Skeletal muscle tissue (tissue), 4 donors: ENCODE data around the gene GIT1. TPM values are rescaled to one million over a fixed set of nuclear protein-coding genes. Genes with fewer than 3 reads are reported as not detected.

Experiments
- H3K27ac ChIP-seq: one replicate; pipeline ENCODE4 v1.7.0; 2013; ENCODE audit warnings: mild to moderate bottlenecking, low read depth, low read length, inconsistent platforms
- H3K27me3 ChIP-seq, 3 donors: one replicate each; pipeline ENCODE4 v1.7.0; 2013; ENCODE audit warnings: low read length in 3 of 3; ENCODE audit not compliant: control insufficient read depth in 3 of 3, insufficient read depth in 3 of 3
- H3K36me3 ChIP-seq, 3 donors: one replicate each; pipeline ENCODE4 v1.7.0; 2013; ENCODE audit warnings: low read length in 3 of 3; ENCODE audit not compliant: control insufficient read depth in 3 of 3, insufficient read depth in 3 of 3
- H3K4me1 ChIP-seq, 3 donors: one replicate each; pipeline ENCODE4 v1.7.0; 2013; ENCODE audit warnings: low read length in 3 of 3, mild to moderate bottlenecking in 3 of 3; ENCODE audit not compliant: control insufficient read depth in 3 of 3, insufficient read depth in 3 of 3
- H3K4me3 ChIP-seq, 3 donors: one replicate each; pipeline ENCODE4 v1.7.0; 2013; ENCODE audit warnings: low read length in 3 of 3
- H3K9ac ChIP-seq, 3 donors: one replicate each; pipeline ENCODE4 v1.7.0; 2013; ENCODE audit warnings: low read length in 3 of 3, mild to moderate bottlenecking in 3 of 3, moderate library complexity in 2 of 3, low read depth in 1 of 3
- H3K9me3 ChIP-seq, 3 donors: one replicate each; pipeline ENCODE4 v1.7.0; 2013; ENCODE audit warnings: low read length in 3 of 3; ENCODE audit not compliant: control insufficient read depth in 3 of 3
- total RNA-seq: library from RNA; depleted of rRNA; stranded (reverse); fragments of >200 nt; gene quantifications from one replicate; pipeline ENCODE4 v1.2.3, GENCODE V29; 2014
- donor health status: Osteomylitis.

Gene GIT1
- total RNA-seq, 1 donor from 2014 or later, result 11.0 TPM

GRCh38 chr17:29622337-29623282, 33.2 kb upstream of the GIT1 start, which contains the start of gene CORO6:
TSS of gene CORO6 (minus strand) at chr17:29622912. CDS start at chr17:29621421, 1,491 bp downstream.
- Histone ChIP-seq H3K27me3 (no peaks in the 10 kb centered on the region), H3K4me1 (peaks cover 70 to 78% (median 77%) of the 10 kb centered on the region in 3 donors), H3K9me3 (no peaks in the 10 kb centered on the region), H3K4me3 (peak within 1 kb of the TSS; percentile 76 to 90 (median 79)), H3K27ac (peak within 1 kb of the TSS; percentile 97), H3K9ac (peak within 1 kb of the TSS; percentile 91 to 97 (median 94)), H3K36me3 (peaks cover 12 to 29% (median 16%) of the 10 kb centered on the region in 3 donors)

DNA sequence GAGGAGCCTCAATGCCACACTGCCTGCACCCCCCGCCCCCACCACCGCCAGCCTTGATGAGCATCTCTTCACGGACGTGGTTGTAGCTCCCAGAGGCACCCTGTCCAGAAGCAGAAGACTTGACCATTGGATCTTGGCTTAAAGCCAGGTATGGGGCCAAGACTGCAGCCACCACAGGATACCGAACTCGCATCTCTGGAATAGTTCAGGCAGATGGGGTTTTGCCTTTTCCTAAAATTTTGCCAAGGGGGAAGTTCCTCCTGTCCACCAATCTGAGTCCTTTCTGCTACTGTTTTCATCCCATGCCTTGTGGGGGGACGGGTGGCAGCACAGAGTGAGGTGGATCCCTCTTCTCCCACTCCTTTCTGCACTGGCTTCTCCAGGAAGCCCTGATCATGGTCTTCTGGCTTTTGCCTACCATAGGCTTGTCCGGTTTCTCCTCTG, 32.3 kb upstream of the GIT1 start:
- peak overlapping the region; percentile 97 for H3K27ac ChIP-seq
- peaks cover 71 to 80% (median 77%) of the 10 kb centered on the region in 3 donors for H3K4me1 ChIP-seq
- no peaks in the 10 kb centered on the region for H3K9me3 ChIP-seq
- H3K9ac ChIP-seq, result peak overlapping the region; percentile 91 to 97 (median 94)
- H3K4me3 ChIP-seq, result peak overlapping the region; percentile 76 to 90 (median 79)
- H3K36me3 ChIP-seq, result peaks cover 12 to 35% (median 16%) of the 10 kb centered on the region in 3 donors
- H3K27me3 ChIP-seq, result no peaks in the 10 kb centered on the region

- peaks cover 72 to 82% (median 79%) of the 10 kb centered on the region in 3 donors for H3K4me1 ChIP-seq
- H3K27me3 ChIP-seq, result no peaks in the 10 kb centered on the region
- peak overlapping the region; percentile 97 for H3K27ac ChIP-seq
Observed at GRCh38 chr17:29620779-29621500, 31.5 kb upstream of the GIT1 start.

DNA sequence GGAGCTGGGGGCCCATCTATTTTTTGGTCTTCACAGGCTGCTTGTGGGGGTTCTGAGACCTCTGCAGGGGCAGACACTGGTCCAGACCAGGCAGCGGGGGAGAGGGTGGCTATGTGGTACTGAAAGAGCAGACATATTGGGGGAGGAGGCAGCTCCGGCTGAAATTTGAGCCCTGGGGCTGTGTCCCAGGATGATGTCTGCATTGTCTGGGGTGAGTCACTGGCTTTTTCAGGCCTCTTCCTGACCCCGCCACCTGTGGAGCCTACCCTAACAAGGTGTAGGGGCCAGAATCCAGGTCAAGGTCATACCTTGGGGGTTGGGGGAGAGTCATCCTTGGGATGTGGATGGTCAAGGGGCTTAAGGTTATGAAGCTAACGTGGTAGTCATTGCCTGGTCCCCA, 30.8 kb upstream of the GIT1 start:
- H3K27ac ChIP-seq, result peak overlapping the region; percentile 97
- peak overlapping the region; percentile 66 to 97 (median 94) for H3K9ac ChIP-seq
- H3K4me1 ChIP-seq, result peaks cover 79 to 83% (median 83%) of the 10 kb centered on the region in 3 donors
- peaks cover 22 to 43% (median 23%) of the 10 kb centered on the region in 3 donors for H3K36me3 ChIP-seq
- H3K27me3 ChIP-seq, result no peaks in the 10 kb centered on the region
- H3K9me3 ChIP-seq, result no peaks in the 10 kb centered on the region
- H3K4me3 ChIP-seq, result peak overlapping the region; percentile 76 to 90 (median 79)

More at GRCh38 chr17:29620779-29621500, 31.5 kb upstream of the GIT1 start:
- Histone ChIP-seq H3K9me3 (no peaks in the 10 kb centered on the region), H3K4me3 (peak overlapping the region; percentile 76 to 90 (median 79)), H3K36me3 (peaks cover 17 to 39% (median 21%) of the 10 kb centered on the region in 3 donors), H3K9ac (peak overlapping the region; percentile 91 to 97 (median 94))

- Histone ChIP-seq H3K27me3 (no peaks in the 10 kb centered on the region), H3K4me1 (peaks cover 84 to 86% (median 85%) of the 10 kb centered on the region in 3 donors), H3K9me3 (no peaks in the 10 kb centered on the region), H3K4me3 (peak overlapping the region; percentile 76 to 90 (median 79)), H3K9ac (peak overlapping the region; percentile 74 to 97 (median 94)), H3K27ac (peak overlapping the region; percentile 97), H3K36me3 (peaks cover 26 to 43% (median 30%) of the 10 kb centered on the region in 3 donors)
Observed at GRCh38 chr17:29619251-29619650, 29.8 kb upstream of the GIT1 start.

DNA sequence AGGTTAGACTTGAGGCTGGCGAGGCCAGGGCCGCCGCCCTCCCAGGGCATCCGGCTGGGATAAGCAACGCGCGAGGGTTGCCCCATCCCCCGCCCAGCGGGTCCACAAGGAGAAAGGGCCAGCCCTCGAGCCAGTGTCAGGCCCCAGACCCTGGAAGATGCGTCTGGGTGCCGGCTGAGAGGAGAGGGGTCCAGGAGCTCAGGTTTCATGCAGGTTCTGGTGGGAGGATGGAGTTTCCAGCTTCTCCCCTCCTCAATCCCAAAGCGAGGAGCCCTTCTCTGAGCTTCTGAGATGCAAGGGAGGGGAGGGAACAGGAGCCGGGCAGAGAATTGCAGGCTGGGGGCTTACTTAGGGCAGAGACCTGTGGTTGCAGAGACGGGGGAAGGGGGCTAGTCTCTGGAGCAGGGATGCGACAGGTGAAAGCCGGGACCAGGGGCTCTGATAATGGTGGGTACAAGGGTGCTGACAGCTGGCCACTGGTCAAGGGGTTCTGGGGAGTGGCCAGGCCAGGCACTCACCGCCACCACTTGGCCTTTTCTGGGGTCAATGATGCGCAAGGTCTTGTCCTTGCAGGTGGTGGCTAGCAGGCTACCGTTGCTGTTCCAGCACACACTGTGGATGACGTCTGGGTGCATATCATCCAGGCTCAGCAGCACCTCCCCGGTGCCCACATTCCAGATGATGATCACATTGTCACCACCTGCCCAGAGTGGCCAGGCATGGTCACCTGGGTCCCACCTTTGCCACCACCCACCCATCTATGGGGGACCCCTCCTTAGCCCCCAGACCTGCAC, 29.0 kb upstream of the GIT1 start:
- H3K36me3 ChIP-seq, result peaks cover 26 to 43% (median 30%) of the 10 kb centered on the region in 3 donors
- H3K4me1 ChIP-seq, result peaks cover 86 to 88% (median 88%) of the 10 kb centered on the region in 3 donors
- peak overlapping the region; percentile 40 to 76 (median 72) for H3K4me3 ChIP-seq
- H3K27me3 ChIP-seq, result no peaks in the 10 kb centered on the region
- peak overlapping the region; percentile 97 for H3K27ac ChIP-seq
- H3K9me3 ChIP-seq, result no peaks in the 10 kb centered on the region
- H3K9ac ChIP-seq, result peak overlapping the region; percentile 47 to 97 (median 71)

- no peaks in the 10 kb centered on the region for H3K9me3 ChIP-seq
- H3K27ac ChIP-seq, result peak overlapping the region; percentile 97
- peak overlapping the region; percentile 40 to 76 (median 72) for H3K4me3 ChIP-seq
- H3K36me3 ChIP-seq, result peaks cover 26 to 43% (median 30%) of the 10 kb centered on the region in 3 donors
- H3K9ac ChIP-seq, result peak overlapping the region; percentile 20 to 97 (median 51)
- no peaks in the 10 kb centered on the region for H3K27me3 ChIP-seq
- H3K4me1 ChIP-seq, result peaks cover 83 to 86% (median 83%) of the 10 kb centered on the region in 3 donors
Observed at GRCh38 chr17:29617481-29618271, 28.2 kb upstream of the GIT1 start.

- Histone ChIP-seq H3K4me3 (peak overlapping the region; percentile 38 to 76 (median 72)), H3K4me1 (peaks cover 83 to 86% (median 83%) of the 10 kb centered on the region in 3 donors), H3K9me3 (no peaks in the 10 kb centered on the region), H3K36me3 (peaks cover 26 to 40% (median 30%) of the 10 kb centered on the region in 3 donors), H3K9ac (peak overlapping the region; percentile 20 to 97 (median 51)), H3K27ac (peak overlapping the region; percentile 97), H3K27me3 (no peaks in the 10 kb centered on the region)
Observed at GRCh38 chr17:29617125-29617480, 27.7 kb upstream of the GIT1 start.
